UCSD-AML1 (cell line): ENCODE data around the gene CEACAM16.
A peak's percentile ranks its signal among the peaks of the same experiment; 100 is the strongest.
"Not testable (repeated sequence)": the region's sequence is repeated elsewhere in the genome, so short reads cannot be mapped to it uniquely, and the experiment has no call there.

Source experiments
- DNase-seq: peaks from one replicate; lab custom pipeline; 2025; ENCODE audit not compliant: unreplicated experiment; lab: John Stamatoyannopoulos, UW

The CEACAM16 gene

DNA sequence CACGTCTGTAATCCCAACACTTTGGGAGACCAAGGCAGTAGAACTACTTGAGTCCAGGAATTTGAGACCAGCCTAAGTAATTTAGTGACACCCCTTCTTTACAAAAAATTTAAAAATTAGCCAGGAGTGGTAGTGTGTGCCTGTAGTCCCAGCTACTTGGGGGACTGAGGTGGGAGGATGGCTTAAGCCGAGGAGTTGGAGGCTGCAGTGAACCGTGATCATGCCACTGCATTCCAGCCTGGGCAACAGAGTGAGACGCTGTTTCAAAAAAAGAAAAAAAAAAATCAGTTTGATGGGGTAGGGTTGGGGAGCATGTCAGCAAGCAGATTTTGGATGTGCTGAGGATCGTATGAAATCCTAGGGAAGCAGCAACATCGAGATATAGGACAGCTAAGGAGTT is 23.4 kb upstream of the CEACAM16 start:
- no peak for DNase-seq

DNA sequence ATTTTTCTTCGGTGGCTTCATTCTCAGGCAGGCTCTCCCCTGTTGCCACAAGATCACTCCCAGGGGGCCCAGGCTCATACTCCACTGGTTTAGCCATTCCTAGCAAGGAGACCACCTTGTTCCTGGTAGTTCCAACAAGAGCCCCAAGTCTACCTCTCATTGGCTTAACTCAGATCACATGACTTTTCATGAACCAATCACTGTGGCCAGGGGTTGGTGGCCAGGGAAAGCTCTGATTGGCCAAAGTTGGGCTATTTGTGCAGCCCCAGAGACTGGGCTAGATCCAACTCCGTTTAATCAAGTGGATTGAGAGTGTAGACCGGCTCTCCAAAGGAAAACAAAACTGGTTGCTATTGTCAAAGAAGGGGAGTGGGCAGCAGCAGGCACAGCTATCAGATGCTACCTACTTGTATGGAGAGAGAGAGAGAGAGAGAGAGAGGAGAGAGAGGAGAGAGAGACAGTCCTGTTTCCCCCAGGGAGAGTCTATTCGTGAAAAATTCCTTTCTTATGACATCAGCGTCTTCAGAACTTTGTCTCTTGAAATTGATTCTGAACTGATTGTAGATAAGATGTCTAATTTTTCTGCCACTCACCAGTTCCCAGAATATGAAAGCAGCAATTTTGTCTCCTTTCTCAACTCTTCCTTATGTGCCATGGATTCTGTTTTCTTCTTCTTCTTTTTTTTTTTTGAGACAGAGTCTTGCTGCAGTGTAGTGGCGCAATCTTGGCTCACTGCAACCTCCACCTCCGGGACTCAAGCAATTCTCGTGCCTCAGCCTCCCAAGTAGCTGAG is 21.7 kb upstream of the CEACAM16 start:
- DNase-seq = no peak

DNA sequence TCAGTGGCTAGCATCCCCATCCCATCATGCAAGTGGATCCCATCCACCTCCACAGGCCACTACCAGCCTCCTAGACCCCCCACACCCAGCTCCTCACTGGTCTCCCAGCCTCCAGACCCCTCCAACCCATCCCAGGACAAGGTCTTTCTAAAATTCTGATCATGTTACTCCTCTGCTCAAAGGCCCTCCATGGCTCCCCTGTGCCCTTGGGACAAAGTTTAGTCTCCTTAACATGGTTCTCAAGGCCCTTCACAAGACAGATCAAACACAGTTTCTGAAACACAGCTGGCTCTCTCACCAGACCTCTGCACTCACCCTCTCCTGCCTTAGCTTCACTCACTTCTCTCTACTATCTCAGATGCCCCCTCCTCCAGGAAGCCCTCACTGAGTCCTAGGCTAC is 18.4 kb upstream of the CEACAM16 start:
- no peak for DNase-seq

DNA sequence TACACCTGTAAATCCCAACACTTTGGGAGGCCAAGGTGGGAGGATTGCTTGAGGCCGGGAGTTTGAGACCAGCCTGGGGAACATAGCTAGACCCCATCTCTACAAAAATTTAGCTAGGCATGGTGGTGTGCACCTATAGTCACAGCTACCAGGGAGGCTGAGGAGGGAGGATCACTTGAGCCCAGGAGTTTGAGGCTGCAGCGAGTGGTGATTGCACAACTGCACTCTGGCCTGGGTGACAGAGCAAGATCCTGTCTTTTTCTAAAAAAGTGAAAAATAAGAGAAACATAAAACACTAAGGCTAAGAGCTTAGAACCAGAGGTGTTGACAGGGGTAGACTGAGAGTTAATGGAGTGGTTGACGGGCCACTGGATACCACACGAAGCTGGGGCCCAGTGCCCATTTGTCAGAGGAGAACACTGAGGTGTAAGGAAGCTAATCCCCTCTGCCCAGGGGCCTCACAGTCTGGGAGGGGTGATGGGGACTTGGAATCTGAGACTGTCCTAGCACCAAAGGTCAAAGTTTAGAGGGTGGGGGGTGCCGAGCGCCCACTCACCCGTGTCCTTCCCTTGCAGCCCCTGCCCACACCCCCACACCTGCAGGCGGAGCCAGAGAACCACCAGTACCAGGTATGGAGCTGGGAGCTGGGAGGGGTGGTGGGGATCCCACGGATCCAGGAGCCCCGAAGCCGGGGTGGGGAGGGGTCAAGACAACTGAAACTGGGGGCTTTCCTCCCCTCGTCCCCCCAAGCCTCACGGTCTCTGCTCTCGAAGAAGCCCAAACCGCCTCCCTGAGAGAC is 16.8 kb upstream of the CEACAM16 start:
- no peak for DNase-seq

DNA sequence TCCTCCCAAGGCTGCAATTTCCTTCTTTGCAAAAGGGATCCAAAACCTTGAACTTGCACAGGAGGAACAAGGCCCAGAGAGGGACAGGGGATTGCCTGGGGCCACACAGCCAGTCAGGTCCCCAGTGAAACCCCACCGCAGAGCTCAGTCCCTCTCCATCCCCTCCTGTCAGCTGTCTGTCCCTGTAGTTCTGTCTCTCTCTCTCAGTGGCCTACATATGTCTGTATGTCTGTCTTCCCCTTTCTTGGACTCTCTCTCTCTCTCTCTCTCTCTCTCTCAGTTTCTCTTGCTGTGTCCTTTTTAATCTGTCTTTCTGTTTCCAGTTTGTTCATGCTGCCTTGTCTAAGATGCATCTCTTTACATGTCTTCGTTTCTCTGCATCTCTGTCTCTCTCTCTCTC is 16.1 kb upstream of the CEACAM16 start:
- DNase-seq = no peak

DNA sequence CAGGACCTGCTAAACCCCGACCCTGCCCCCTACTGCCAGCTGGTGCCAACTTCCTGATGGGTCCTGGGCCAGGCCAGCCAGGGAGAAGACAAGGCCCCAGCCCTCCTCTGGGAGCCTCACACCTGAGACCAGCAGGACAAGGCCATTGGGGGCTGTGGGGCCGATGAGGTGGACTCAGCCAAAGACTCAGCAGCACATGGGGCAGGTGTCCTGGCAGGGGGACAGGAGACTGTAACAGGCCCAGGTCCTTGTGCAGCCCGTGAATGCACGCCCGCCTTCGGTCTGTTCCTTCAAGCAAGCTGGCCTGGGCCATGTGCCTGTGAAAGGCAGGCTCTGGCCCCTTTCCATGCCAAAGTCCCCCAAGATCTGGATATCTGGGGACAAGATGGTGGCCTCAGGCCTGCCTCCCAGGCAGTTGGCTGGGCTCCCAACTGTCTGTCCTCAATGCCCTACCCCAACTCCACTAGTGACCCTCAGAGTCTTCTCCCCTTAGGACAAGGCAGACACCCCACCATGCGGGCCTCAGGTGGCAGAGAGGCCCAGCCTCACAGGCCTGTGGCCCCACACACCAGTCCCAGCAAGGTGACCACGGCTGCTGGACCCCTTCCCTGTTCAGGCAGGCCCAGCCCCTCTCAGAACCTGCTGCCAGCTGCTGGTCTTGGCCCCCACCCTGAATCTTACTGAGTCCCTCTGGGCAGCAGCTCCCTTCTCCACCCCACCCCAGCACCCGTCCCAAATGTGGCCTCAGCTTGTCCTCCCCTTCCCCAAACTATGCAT is 15.3 kb upstream of the CEACAM16 start:
- no peak for DNase-seq

DNA sequence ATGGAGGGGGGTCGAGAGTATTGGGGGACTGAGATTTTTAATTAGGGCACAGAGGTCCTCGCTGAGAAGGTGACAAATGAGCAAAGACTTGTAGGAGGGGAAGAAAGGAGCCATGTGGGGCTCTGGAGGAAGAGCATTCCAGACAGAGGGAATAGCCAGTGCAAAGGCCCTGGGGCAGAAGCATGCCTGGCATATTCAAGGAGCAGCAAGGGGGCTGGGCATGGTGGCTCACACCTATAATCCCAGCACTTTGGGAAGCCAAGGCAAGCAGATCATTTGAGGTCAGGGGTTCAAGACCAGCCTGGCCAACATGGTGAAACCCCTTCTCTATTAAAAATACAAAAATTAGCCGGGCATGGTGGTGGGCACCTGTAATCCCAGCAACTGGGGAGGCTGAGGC is 14.6 kb upstream of the CEACAM16 start:
- not testable (repeated sequence) for DNase-seq

DNA sequence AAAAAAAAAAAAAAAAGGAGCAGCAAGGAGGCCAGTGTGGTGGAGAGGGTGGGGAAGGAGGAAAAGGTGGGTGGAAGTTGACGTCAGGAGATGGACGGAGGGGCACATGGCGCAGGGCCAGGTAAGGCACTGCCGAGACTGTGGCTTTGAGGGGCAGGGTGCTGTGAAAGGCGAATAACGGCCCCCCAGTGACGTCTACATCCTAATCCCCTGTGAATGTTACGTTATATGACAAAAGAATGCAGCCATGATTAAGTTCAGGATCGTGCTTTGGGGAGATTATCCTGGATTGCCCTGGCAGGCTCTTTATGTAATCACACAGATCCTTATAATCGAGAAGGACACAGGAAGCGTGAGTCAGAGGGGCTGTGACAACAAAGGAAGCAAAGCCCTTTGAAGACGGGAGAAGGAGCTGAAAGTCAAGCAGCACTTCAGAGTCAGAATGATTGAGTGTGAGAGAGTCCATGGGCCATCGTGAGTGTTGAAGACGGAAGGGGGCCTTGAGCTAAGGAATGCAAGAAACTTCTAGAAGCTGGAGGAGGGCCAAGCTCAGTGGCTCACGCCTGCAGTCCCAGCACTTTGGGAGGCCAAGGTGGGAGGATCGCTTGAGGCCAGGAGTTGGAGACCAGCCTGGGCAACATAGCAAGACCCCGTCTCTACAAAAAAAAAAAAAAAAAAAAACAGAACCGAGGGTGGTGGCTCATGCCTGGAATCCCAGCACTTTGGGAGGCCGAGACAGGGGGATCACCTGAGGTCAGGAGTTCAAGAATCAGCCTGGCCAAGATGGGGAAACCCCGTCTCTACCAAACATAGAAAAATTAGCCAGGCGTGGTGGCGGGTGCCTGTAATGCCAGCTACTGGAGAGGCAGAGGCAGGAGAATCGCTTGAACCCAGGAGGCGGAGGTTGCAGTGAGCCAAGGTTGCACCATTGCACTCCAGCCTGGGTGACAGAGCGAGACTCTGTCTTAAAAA is 13.8 kb upstream of the CEACAM16 start:
- no peak for DNase-seq

DNA sequence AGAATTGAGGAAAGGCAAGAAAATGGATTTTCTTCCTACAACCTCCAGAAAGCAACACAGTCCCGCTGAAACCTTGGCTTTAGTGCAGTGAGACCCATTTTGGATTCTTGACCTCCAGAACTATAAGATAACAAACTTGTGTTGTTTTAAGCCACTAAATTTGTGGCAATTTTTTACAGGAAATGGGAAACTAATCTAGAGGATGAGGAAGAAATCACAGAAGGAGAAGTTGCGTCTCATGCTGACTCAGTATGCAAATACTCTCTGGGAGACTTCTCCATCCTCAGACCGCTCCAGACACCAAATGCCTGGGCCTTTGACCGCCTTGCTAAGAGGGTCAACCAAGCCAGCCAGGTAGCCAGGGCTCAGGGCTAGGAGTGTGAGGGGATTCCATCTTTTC is 13.1 kb upstream of the CEACAM16 start:
- no peak for DNase-seq

DNA sequence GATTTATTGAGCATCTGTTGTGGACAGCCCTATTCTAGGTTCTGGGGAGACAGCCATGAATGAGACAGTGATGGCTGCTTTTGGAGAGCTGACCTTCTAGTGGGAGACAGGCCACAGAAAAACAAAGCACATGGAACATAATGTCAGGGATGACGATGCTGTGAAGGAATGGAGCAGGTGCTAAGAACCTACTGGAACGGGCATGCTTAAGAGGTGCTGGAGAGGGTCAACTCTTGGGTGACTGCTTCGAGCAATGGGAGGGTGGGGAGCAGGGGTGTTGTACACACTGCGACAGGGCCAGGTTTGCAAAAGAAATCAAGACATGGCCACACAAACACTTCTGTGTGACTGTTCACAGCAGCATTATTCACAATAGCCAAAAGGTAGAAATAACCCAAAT is 12.1 kb upstream of the CEACAM16 start:
- DNase-seq = no peak

DNA sequence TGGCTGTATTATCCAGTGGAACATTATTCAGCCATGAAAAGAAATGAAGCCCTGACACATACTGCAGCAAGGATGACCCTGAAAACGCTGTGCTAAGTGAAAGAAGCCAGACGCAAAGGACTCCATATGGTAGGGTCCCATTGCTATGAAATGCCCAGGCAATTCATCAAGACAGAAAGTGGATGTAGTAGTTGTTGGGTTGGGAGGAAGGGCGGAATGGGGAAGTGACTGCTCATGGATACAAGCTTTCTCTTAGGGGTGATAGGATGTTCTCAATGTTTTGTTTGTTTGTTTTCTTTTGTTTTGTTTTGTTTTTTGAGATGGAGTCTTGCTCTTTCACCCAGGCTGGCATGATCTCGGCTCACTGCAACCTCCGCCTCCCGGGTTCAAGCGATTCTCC is 11.1 kb upstream of the CEACAM16 start:
- no peak for DNase-seq

DNA sequence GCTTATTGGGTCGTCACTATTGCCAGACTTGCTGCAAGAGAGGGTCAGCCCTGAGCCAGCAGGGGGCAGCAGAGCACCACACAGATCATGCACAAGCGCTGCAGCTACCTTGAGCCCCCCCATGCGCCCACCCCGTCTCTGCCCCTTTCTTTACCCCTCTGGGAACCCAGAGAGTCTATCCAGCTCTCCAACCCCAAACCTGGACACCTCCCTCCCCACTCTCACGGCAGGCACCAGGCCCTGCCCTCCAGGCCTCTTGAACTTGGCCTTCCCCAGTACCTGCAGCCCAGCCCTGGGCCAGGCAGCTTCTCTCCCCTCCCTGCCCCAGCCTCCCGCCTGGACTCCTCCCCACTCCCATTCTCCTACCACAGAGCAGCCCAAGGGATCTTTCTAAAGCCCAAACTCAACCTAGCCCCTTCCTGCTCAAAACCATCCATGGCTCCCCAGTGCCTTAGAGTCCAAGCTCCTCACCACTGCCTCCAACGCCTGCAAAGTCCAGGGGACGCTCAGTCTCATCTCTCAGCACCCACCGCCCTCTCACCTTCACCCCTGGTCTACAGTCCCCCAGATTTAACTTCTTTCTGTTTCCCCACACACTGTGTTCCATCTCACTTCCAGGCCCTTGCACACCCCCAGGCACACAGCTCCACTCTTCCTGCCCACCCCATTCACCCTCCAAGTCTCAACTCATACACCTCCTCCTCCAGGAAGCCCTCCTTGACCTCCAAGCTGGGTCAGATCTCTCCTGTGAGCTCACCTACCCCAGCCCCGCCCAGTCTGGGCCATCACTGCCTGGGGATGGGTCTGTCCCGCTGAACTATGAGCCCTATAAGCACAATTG is 9.4 kb upstream of the CEACAM16 start:
- DNase-seq = peak; percentile 81

DNA sequence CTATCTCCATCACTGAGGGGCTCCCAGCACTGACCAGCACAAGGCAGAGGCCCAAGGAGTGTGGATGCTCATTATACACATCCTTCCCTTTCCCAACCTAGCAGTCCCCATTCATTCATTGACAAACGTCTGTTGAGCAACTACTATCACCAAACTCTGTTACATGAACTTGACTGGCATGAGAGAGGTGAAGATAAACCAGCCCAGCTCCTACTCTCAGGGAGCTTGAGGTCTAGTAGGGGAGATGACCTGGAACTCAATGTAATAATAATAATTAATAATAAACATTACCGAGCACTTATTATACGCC is 8.9 kb upstream of the CEACAM16 start:
- DNase-seq = no peak

DNA sequence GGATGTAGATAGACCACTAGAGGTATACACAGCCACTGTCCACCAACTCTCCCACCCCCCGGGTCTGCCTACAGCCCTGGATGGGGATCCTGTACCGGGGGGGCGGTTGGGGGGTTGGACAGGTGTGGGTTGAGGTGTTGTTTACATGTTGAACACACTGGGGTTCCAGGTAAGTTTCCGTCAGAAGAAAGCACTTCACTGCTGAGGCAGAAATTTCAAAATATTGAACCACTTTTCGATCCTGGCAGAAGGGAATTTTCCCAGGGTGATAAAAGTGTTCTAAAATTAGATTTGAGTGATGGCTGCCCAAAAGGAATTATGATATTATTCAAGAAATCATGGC is 6.6 kb upstream of the CEACAM16 start:
- no peak for DNase-seq

DNA sequence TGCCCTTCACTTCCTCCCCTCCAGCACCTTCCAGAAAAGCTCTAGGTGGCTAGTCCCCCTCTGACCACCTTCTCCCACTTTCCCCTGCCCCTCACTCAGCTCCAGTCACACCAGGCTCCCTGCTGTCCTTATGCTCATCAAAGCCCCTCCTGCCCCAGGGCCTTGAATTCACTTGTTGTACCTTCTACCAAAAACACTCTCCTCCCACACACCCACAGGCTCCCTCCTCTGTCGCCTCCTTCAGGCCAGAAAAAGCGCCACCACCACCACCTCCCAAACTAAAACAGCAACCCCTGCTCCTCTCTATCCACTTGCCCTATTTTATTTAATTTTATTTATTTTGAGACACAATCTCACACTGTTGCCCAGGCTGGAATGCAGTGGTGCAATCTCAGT is 4.8 kb upstream of the CEACAM16 start:
- peak; percentile 29 for DNase-seq

DNA sequence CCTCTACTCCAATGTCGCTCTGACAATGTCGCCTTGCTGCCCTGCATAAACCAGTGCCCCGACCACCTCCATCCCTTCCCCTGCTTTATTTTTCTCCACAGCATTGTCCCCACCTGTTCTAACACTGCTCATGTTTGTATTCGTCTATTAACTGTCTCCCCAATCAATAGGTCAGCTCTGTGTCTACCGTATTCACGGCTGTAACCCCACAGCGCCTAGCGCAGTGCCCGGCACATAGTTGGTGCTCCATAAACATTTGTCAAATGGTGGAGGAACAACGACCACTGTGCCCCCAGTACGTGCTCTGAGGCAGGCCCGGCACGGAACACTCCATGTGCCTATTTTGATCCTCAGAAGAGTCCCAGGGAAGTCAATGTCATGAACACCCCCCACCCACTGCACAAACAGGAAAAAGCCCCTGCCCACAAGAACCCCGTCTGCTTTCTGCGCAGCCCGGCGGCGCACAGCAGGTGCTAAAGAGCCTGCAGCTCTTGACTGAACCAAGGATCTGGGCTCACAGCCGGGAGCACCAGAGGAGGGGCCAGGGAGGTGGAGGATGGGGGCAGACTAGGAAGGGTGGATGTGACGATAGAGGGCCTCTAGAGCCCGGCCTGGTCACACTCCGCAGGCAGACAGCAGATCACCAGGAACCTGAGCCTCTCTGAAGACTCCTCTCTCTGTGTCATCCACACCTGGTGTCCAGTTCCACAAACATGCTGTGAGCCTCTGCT is 1.8 kb upstream of the CEACAM16 start:
- DNase-seq = no peak

DNA sequence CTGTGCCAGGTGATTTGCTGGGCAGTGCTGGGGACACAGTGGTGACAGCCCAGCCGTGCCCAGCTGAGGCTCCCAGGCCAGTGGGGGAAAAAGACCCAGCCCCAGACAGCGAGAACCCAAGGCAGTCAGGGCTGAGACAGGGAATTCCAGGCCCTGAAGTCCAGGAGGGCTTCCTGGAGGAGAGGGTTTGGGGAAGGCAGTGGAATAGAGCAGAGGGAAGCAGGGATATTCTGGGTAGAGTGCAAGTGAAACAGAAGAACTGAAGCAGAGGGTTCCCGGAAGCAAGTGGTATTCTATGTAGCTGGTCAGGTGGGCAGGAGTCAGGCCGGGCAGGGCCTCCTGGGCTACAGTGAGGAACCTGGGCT is 1.3 kb upstream of the CEACAM16 start:
- DNase-seq = no peak

DNA sequence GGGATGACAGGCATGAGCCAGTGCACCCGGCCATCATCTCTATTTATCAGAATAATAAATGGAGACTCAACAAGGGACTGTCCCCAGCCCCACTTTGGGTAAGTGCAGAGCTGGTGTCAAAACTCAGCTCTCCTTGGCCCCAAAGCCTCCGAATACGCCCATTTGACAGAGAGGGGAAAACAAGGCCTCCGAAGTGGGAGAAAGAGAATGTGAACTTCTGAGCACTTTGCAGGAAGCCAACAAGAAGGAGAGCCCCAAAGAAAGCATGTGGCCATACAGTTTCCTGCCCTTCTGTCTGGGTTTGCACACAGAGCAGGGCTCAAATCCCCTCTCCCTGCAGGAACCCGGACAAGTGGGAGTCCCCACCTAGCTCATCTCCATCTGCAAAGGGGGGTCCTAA is 1.6 kb downstream of the CEACAM16 start:
- no peak for DNase-seq

DNA sequence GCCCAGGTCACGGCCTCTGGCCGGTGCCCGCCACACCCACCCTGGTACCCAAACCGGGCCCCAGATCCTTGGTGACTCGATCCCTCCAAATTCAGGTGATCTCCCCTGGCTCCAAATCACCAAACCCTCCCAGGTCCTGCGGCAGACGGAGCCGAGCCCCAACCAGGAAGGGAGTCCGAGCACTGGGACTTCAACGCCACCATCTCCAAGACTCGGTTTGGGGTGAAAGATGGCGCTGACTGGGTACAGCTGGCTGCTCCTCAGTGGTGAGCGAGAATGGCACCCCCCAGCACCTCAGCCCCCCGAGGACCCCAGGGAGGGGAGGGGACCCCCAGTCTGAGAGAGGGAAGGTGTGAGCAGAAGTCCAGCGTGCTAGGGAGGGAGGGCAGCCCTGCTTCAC is 2.3 kb downstream of the CEACAM16 start:
- no peak for DNase-seq
